Measurements from ENCODE around the gene PTPN22. TPM values are rescaled to one million over a fixed set of nuclear protein-coding genes. Genes with fewer than 3 reads are reported as not detected.

Gene PTPN22
- total RNA-seq, 1 donor from 2014 or later: under 0.01 TPM

GRCh38 chr1:113887402-113888175, 16.1 kb upstream of the PTPN22 start, which contains the start of gene BCL2L15:
Gene BCL2L15 (minus strand): TSS chr1:113887581. CDS start chr1:113887375, 206 bp downstream.
- no peak for DNase-seq (ENCODE audit: low read depth in 2 of 2)

GRCh38 chr1:113886417-113887401, 15.2 kb upstream of the PTPN22 start:
- no peak for DNase-seq (ENCODE audit: low read depth in 2 of 2)

- DNase-seq (ENCODE audit: low read depth in 2 of 2): no peak
Observed at GRCh38 chr1:113881661-113882060, 10.1 kb upstream of the PTPN22 start.

GRCh38 chr1:113879739-113880038, 8.2 kb upstream of the PTPN22 start:
- DNase-seq (ENCODE audit: low read depth in 2 of 2): no peak

GRCh38 chr1:113876176-113876575, 4.7 kb upstream of the PTPN22 start:
- no peak for DNase-seq (ENCODE audit: low read depth in 2 of 2)

- DNase-seq (ENCODE audit: low read depth in 2 of 2): no peak
Observed at GRCh38 chr1:113875714-113876113, 4.2 kb upstream of the PTPN22 start.

GRCh38 chr1:113874012-113874879, 2.7 kb upstream of the PTPN22 start:
- peak; percentile 4 to 33 for DNase-seq (ENCODE audit: low read depth in 2 of 2)

- DNase-seq (ENCODE audit: low read depth in 2 of 2): peak in 1 of 2 donors; percentile 6
Observed at GRCh38 chr1:113872219-113872935, 865 bp upstream of the PTPN22 start.

- no peak for DNase-seq (ENCODE audit: low read depth in 2 of 2)
Observed at GRCh38 chr1:113870778-113871177, 734 bp downstream of the PTPN22 start.

GRCh38 chr1:113868387-113869083, 3.0 kb downstream of the PTPN22 start:
- DNase-seq (ENCODE audit: low read depth in 2 of 2): peak in 1 of 2 donors; percentile 66

- no peak for DNase-seq (ENCODE audit: low read depth in 2 of 2)
Observed at GRCh38 chr1:113861641-113862040, 9.9 kb downstream of the PTPN22 start.

GRCh38 chr1:113860891-113861290, 10.6 kb downstream of the PTPN22 start:
- peak; percentile 19 to 83 for DNase-seq (ENCODE audit: low read depth in 2 of 2)

GRCh38 chr1:113859478-113860175, 11.9 kb downstream of the PTPN22 start:
- peak in 1 of 2 donors; percentile 13 for DNase-seq (ENCODE audit: low read depth in 2 of 2)

GRCh38 chr1:113858982-113859381, 12.5 kb downstream of the PTPN22 start:
- no peak for DNase-seq (ENCODE audit: low read depth in 2 of 2)

- no peak for DNase-seq (ENCODE audit: low read depth in 2 of 2)
Observed at GRCh38 chr1:113858418-113858817, 13.1 kb downstream of the PTPN22 start.

GRCh38 chr1:113857776-113858175, 13.7 kb downstream of the PTPN22 start:
- DNase-seq (ENCODE audit: low read depth in 2 of 2): no peak

GRCh38 chr1:113856401-113856790, 15.1 kb downstream of the PTPN22 start:
- DNase-seq (ENCODE audit: low read depth in 2 of 2): no peak

- DNase-seq (ENCODE audit: low read depth in 2 of 2): no peak
Observed at GRCh38 chr1:113855630-113856400, 15.7 kb downstream of the PTPN22 start.

- no peak for DNase-seq (ENCODE audit: low read depth in 2 of 2)
Observed at GRCh38 chr1:113854234-113854633, 17.3 kb downstream of the PTPN22 start.
